ENCODE data around the gene FGFR4.

DNA sequence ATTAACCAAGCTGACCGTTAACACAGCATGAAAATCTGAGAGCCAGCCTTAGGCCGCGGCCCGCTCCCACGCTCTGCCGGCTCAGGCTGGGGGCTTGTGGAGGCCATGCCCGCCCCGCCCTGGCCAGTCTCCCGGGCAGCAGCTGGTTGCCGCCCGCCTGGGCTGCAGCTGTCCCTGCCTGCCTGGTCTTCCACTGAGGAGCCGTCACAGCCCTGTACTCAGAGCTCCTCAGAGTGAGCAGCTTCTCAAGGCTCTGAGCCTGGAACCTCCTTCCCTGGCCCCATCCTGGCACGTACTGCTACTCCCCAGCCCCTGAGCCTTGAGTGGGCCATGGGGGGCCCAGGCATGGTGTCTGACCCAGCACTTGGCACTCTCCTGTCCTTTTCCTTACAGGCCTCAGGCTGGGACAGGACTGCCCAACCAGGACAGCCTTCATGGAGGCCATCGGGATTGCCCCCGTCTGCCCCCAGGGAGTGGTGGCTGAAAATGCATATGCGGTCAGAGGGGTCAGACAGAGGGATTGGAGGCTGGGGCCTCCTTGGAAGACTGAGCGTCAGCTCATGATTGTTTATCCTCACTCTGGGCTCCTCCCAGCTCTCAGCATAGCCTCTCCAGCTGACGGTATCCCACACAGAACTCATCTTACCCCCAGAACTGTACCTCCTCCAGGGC lies 11.9 kb downstream of the FGFR4 start:
- TF ChIP-seq CTCF (IDR thresholded peaks at IDR 0.05) (no peak), POLR2A (IDR thresholded peaks at IDR 0.05) (no peak)

Data from lower leg skin (tissue), 3 donors.